ENCODE measurements around the gene RIT2.

DNA sequence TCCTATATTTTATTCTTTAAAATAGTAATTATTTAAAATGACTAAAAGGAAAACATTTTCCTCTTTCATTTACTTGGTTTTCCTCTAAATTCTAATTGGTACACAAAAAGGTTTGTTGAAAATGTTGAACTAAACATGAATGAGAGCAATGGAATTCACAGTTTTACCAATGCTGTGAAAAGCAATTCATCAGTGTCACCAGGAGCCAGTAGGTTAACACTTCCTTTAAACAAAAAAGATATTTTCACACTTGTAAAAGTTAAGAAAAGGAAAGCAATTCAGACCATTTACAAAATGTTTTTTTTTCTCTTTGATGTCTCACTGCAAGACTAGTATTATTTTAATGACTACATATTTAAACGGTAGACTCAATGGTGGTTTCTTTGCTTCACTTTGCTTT is 341.6 kb downstream of the RIT2 start:
- TF ChIP-seq TAF1 (IDR thresholded peaks at IDR 0.05; ENCODE audit: borderline replicate concordance, low read depth, low read length) (no peak), POLR2AphosphoS5 (IDR thresholded peaks at IDR 0.05; ENCODE audit: low read depth, low read length) (no peak)
